ENCODE measurements around the gene DGKB. TPM values are rescaled to one million over a fixed set of nuclear protein-coding genes. Genes with fewer than 3 reads are reported as not detected.

The DGKB gene
- polyA plus RNA-seq, 1 experiment = 0.04 TPM

DNA sequence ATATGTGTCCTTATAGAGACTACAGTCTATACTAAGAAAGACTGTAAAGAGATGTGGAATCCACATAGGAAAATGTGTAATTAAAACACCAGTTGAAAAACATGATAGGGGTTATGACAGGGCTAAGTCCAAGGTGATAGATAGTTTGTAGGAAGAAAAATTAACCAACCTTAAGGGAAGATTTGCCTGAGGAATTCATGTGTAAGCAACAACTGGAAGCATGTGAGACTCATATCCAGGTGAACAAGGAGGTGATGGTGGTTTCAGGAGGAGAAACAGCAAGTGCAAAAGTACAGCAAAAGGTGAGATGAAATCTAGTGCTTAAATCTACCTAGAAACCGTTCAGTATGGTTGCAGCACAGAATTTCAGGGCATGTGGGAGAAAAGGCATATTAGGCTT lies 696.4 kb downstream of the DGKB start:
- Histone ChIP-seq H3K27me3 (ENCODE audit: control insufficient read depth, insufficient read depth, low read length) (no peaks in the 10 kb centered on the region), H3K9me3 (ENCODE audit: control insufficient read depth, insufficient read depth, low read length) (no peaks in the 10 kb centered on the region), H3K4me3 (ENCODE audit: low read depth, low read length) (no peak overlapping the region), H3K27ac (ENCODE audit: low read depth, low read length) (no peak overlapping the region)
- POLR2A ChIA-PET = no interaction called here
- CTCF ChIA-PET = no interaction called here
- DNase-seq (ENCODE audit: low read depth, low spot score) = no peak
- TF ChIP-seq, protein P1, sequence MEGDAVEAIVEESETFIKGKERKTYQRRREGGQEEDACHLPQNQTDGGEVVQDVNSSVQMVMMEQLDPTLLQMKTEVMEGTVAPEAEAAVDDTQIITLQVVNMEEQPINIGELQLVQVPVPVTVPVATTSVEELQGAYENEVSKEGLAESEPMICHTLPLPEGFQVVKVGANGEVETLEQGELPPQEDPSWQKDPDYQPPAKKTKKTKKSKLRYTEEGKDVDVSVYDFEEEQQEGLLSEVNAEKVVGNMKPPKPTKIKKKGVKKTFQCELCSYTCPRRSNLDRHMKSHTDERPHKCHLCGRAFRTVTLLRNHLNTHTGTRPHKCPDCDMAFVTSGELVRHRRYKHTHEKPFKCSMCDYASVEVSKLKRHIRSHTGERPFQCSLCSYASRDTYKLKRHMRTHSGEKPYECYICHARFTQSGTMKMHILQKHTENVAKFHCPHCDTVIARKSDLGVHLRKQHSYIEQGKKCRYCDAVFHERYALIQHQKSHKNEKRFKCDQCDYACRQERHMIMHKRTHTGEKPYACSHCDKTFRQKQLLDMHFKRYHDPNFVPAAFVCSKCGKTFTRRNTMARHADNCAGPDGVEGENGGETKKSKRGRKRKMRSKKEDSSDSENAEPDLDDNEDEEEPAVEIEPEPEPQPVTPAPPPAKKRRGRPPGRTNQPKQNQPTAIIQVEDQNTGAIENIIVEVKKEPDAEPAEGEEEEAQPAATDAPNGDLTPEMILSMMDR (IDR thresholded peaks at IDR 0.05; ENCODE audit: low read depth, low read length) = no peak

DNA sequence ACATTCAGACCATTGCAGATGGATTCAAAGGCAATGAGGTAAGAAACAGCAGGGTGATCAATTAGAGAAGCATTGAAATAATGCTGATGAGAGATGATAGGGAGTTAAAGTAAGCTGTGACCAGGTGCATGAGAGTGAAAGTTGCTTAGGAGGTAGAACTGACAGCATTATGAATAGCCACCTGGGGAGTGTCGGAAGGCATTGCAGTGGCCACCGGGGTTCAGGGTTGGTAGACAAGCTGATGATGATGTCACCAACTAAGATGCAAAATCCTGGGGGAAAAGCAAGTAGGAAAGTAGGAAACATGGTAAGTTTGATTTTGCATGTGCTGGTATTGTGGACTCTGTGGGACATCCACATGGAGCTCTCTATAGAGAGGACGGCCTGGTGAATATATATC lies 701.2 kb downstream of the DGKB start:
- DNase-seq (ENCODE audit: low read depth, low spot score) = no peak
- Histone ChIP-seq H3K27me3 (ENCODE audit: control insufficient read depth, insufficient read depth, low read length) (no peaks in the 10 kb centered on the region), H3K9me3 (ENCODE audit: control insufficient read depth, insufficient read depth, low read length) (no peaks in the 10 kb centered on the region), H3K27ac (ENCODE audit: low read depth, low read length) (no peak overlapping the region), H3K4me3 (ENCODE audit: low read depth, low read length) (no peak overlapping the region)
- CTCF ChIA-PET = no interaction called here
- POLR2A ChIA-PET = no interaction called here
- TF ChIP-seq, protein P1 (IDR thresholded peaks at IDR 0.05; ENCODE audit: low read depth, low read length) = no peak

DNA sequence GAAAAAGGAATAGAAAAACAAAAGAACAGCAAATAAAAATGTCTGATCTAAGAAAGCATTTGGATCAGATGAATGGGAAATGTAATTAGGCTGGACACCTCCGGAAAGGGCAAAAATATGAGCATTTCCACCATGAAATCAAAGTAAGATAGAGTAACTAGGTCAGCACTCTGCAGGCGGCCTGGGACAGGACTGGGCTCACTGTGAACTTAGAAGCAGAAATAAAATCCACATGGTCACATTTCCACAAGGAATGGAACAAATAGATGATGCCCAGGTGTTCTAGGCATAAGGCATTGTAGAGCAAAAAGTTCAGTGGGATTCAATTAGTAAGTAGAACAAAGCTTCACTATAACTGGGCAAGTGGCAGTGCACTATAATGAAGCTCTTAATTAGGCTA lies 703.2 kb downstream of the DGKB start:
- no peak overlapping the region for H3K4me3 ChIP-seq (ENCODE audit: low read depth, low read length)
- CTCF ChIA-PET = no interaction called here

DNA sequence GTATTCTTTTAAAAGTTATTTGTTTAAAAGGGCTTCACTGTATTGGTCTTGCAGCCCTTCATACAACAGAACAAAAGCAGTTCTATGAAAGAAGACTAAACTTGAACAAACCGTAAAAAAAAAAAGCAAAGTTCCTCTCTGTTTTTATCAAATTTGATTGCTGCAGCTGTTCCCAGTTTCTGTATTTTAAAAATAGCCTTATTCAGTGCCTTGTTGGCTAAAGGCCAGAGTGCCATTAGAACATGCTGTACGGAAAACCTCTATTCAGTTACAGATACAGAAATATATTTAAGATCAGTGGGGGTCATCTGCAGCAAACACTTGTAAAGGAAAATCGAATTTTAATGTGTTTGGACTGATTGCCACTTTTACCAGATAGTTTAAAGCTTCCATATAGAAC lies 705.3 kb downstream of the DGKB start:
- DNase-seq (ENCODE audit: low read depth, low spot score) = no peak
- H3K27me3 ChIP-seq (ENCODE audit: control insufficient read depth, insufficient read depth, low read length) = no peaks in the 10 kb centered on the region
- ChIA-PET POLR2A (no interaction called here), CTCF (no interaction called here)
- no peak overlapping the region for H3K27ac ChIP-seq (ENCODE audit: low read depth, low read length)
- H3K4me3 ChIP-seq (ENCODE audit: low read depth, low read length) = no peak overlapping the region
- TF ChIP-seq, protein P1 (IDR thresholded peaks at IDR 0.05; ENCODE audit: low read depth, low read length) = no peak
- no peaks in the 10 kb centered on the region for H3K9me3 ChIP-seq (ENCODE audit: control insufficient read depth, insufficient read depth, low read length)

More for the DNA sequence above, 703.2 kb downstream of the DGKB start:
- H3K9me3 ChIP-seq (ENCODE audit: control insufficient read depth, insufficient read depth, low read length) = no peaks in the 10 kb centered on the region
- H3K27me3 ChIP-seq (ENCODE audit: control insufficient read depth, insufficient read depth, low read length) = no peaks in the 10 kb centered on the region
- no peak for DNase-seq (ENCODE audit: low read depth, low spot score)
- H3K27ac ChIP-seq (ENCODE audit: low read depth, low read length) = no peak overlapping the region
- POLR2A ChIA-PET = no interaction called here
- TF ChIP-seq, protein P1 (IDR thresholded peaks at IDR 0.05; ENCODE audit: low read depth, low read length) = no peak

DNA sequence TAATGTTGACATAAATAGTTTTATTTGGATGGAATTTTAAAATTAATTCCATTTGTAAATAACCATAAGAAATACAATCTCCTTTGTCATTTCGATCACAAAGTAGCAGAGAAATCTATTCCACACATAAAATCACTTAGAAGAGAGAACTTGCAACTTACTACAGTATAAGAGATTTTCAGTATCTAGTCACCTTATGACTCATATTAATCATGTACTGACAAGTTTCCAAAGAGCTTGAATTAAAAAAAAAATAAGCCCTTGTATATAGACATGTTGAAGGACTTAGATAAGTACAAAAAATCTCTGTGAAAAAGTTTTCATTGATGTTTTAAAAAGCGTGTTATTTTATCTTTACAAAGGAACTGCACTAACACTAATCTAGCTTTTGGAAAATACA lies 706.0 kb downstream of the DGKB start:
- no peak for DNase-seq (ENCODE audit: low read depth, low spot score)

More for the DNA sequence above, 706.0 kb downstream of the DGKB start:
- CTCF ChIA-PET = no interaction called here
- POLR2A ChIA-PET = no interaction called here
- H3K9me3 ChIP-seq (ENCODE audit: control insufficient read depth, insufficient read depth, low read length) = no peaks in the 10 kb centered on the region
- no peak overlapping the region for H3K27ac ChIP-seq (ENCODE audit: low read depth, low read length)
- no peaks in the 10 kb centered on the region for H3K27me3 ChIP-seq (ENCODE audit: control insufficient read depth, insufficient read depth, low read length)
- TF ChIP-seq, protein P1 (IDR thresholded peaks at IDR 0.05; ENCODE audit: low read depth, low read length) = no peak
- no peak overlapping the region for H3K4me3 ChIP-seq (ENCODE audit: low read depth, low read length)

Measured in AG04450 (cell line).